SK-N-SH treated with all-trans-retinoic acid at 6 μM for 48 hours (cell line): Measurements from ENCODE around the gene RPS6KB2.

Experiments
- ARNTL ChIP-seq: fragments of 450-650 bp; formaldehyde crosslinking; IDR thresholded peaks from 2 replicates; pipeline ENCODE4 v1.5.0; 2020; ENCODE audit warnings: low read depth, mild to moderate bottlenecking, moderate library complexity, borderline replicate concordance
- BACH2 ChIP-seq: fragments of 250-450 bp; sonication (Bioruptor Pico); IDR thresholded peaks from 2 replicates; pipeline ENCODE4 v1.9.0; 2021; ENCODE audit warnings: mild to moderate bottlenecking, borderline replicate concordance
- RARB ChIP-seq: fragments of 250-450 bp; sonication (Bioruptor Pico); IDR thresholded peaks from 2 replicates; pipeline ENCODE4 v1.8.0; 2021; ENCODE audit warnings: mild to moderate bottlenecking, moderate library complexity
- ZFP3 ChIP-seq: fragments of 250-450 bp; sonication (Bioruptor Pico); IDR thresholded peaks from 2 replicates; pipeline ENCODE4 v1.5.0; 2020; ENCODE audit warnings: mild to moderate bottlenecking, moderate library complexity
- TF ChIP-seq, protein P1 (sequence below): fragments of 250-450 bp; sonication (Bioruptor Pico); IDR thresholded peaks from 2 replicates; pipeline ENCODE4 v1.8.0; 2021; ENCODE audit warnings: low read depth, mild to moderate bottlenecking, moderate library complexity, borderline replicate concordance
- TF ChIP-seq, protein P2 (sequence below): fragments of 250-450 bp; sonication (Bioruptor Pico); IDR thresholded peaks from 2 replicates; pipeline ENCODE4 v1.5.0; 2020; ENCODE audit warnings: mild to moderate bottlenecking, moderate library complexity
- TF ChIP-seq, protein P3 (sequence below): fragments of 250-450 bp; sonication (Bioruptor Pico); IDR thresholded peaks from 2 replicates; pipeline ENCODE4 v1.8.0; 2020; ENCODE audit warnings: mild to moderate bottlenecking, moderate library complexity, borderline replicate concordance

GRCh38 chr11:67469508-67469811 lies 41.2 kb downstream of the RPS6KB2 start:
- TF ChIP-seq, protein P1, sequence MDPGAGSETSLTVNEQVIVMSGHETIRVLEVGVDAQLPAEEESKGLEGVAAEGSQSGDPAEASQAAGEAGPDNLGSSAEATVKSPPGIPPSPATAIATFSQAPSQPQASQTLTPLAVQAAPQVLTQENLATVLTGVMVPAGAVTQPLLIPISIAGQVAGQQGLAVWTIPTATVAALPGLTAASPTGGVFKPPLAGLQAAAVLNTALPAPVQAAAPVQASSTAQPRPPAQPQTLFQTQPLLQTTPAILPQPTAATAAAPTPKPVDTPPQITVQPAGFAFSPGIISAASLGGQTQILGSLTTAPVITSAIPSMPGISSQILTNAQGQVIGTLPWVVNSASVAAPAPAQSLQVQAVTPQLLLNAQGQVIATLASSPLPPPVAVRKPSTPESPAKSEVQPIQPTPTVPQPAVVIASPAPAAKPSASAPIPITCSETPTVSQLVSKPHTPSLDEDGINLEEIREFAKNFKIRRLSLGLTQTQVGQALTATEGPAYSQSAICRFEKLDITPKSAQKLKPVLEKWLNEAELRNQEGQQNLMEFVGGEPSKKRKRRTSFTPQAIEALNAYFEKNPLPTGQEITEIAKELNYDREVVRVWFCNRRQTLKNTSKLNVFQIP, result no peak
- no peak for TF ChIP-seq ARNTL (CRISPR knock-in tag)
- TF ChIP-seq, protein P2, sequence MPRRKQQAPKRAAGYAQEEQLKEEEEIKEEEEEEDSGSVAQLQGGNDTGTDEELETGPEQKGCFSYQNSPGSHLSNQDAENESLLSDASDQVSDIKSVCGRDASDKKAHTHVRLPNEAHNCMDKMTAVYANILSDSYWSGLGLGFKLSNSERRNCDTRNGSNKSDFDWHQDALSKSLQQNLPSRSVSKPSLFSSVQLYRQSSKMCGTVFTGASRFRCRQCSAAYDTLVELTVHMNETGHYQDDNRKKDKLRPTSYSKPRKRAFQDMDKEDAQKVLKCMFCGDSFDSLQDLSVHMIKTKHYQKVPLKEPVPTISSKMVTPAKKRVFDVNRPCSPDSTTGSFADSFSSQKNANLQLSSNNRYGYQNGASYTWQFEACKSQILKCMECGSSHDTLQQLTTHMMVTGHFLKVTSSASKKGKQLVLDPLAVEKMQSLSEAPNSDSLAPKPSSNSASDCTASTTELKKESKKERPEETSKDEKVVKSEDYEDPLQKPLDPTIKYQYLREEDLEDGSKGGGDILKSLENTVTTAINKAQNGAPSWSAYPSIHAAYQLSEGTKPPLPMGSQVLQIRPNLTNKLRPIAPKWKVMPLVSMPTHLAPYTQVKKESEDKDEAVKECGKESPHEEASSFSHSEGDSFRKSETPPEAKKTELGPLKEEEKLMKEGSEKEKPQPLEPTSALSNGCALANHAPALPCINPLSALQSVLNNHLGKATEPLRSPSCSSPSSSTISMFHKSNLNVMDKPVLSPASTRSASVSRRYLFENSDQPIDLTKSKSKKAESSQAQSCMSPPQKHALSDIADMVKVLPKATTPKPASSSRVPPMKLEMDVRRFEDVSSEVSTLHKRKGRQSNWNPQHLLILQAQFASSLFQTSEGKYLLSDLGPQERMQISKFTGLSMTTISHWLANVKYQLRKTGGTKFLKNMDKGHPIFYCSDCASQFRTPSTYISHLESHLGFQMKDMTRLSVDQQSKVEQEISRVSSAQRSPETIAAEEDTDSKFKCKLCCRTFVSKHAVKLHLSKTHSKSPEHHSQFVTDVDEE (CRISPR knock-in tag), result no peak
- TF ChIP-seq BACH2 (CRISPR knock-in tag), result no peak
- TF ChIP-seq, protein P3, sequence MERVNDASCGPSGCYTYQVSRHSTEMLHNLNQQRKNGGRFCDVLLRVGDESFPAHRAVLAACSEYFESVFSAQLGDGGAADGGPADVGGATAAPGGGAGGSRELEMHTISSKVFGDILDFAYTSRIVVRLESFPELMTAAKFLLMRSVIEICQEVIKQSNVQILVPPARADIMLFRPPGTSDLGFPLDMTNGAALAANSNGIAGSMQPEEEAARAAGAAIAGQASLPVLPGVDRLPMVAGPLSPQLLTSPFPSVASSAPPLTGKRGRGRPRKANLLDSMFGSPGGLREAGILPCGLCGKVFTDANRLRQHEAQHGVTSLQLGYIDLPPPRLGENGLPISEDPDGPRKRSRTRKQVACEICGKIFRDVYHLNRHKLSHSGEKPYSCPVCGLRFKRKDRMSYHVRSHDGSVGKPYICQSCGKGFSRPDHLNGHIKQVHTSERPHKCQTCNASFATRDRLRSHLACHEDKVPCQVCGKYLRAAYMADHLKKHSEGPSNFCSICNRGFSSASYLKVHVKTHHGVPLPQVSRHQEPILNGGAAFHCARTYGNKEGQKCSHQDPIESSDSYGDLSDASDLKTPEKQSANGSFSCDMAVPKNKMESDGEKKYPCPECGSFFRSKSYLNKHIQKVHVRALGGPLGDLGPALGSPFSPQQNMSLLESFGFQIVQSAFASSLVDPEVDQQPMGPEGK (CRISPR knock-in tag), result no peak
- no peak for TF ChIP-seq ZFP3 (CRISPR knock-in tag)
- no peak for TF ChIP-seq RARB (CRISPR knock-in tag)
